Measurements from ENCODE around the gene MGST2. TPM values are rescaled to one million over a fixed set of nuclear protein-coding genes. Genes with fewer than 3 reads are reported as not detected.

The MGST2 gene
- total RNA-seq, 1 experiment from 2014 or later = 81.8 TPM

GRCh38 chr4:139719381-139720101 lies 53.9 kb downstream of the MGST2 start:
- H3K9me2 ChIP-seq (ENCODE audit: insufficient read depth) = no peaks in the 10 kb centered on the region
- H3K4me3 ChIP-seq = no peak overlapping the region
- no peak overlapping the region for H3K4me2 ChIP-seq
- no peaks in the 10 kb centered on the region for H3K27me3 ChIP-seq (ENCODE audit: insufficient read depth, low read depth)
- no peak for TF ChIP-seq CTCF (conservative IDR thresholded peaks at IDR 0.05)
- TF ChIP-seq EZH2 (IDR thresholded peaks at IDR 0.05; ENCODE audit: low read depth) = no peak
- H3K36me3 ChIP-seq (ENCODE audit: low read depth) = no peaks in the 10 kb centered on the region
- DNase-seq = no peak
- H3K4me1 ChIP-seq (replicated peaks; ENCODE audit: insufficient read depth) = no peaks in the 10 kb centered on the region
- intact Hi-C loops (cut with micrococcal nuclease; ENCODE audit: unreplicated experiment) = no loop called here
- no peaks in the 10 kb centered on the region for H4K20me1 ChIP-seq (ENCODE audit: insufficient read depth)
- H2AFZ ChIP-seq = no peak overlapping the region
- no peaks in the 10 kb centered on the region for H3K9me3 ChIP-seq (ENCODE audit: insufficient read depth, low read depth)
- H3K79me2 ChIP-seq (ENCODE audit: low read depth) = no peaks in the 10 kb centered on the region
- H3F3A ChIP-seq (ENCODE audit: insufficient read depth, low read depth) = no peaks in the 10 kb centered on the region
- CTCF ChIA-PET = no interaction called here
- BruUV-seq (replicated peaks) = no TSS peak
- no peak overlapping the region for H3K27ac ChIP-seq
- POLR2A ChIA-PET (ENCODE audit: unreplicated experiment) = interaction anchor here (0.6 kb wide), 1 partner anchor 53 kb away, joined by 6 read pairs; no protein-coding TSS in a partner anchor

DNA sequence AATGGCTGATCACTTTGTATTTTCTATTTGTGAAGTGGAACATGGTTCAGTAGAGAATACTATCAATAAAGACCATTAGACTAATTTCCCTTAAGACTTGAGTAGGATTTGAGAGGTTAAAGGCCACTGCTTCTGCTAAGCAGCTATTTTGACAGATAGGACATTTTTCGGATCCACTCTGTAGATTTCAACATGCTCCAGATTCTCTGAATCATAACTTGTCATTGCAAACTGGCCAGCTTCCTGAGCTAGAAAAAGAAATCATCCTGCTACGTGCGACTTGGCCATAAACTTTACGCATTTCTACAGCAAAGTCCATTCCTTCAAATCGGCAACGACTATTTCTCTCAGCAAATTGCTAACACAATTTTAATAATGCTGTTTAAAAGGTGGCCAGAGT lies 55.2 kb downstream of the MGST2 start:
- H3K36me3 ChIP-seq (ENCODE audit: low read depth) = no peaks in the 10 kb centered on the region
- H3K4me2 ChIP-seq = no peak overlapping the region
- intact Hi-C loops (cut with micrococcal nuclease; ENCODE audit: unreplicated experiment) = no loop called here
- no peaks in the 10 kb centered on the region for H3K79me2 ChIP-seq (ENCODE audit: low read depth)
- TF ChIP-seq CTCF (conservative IDR thresholded peaks at IDR 0.05) (no peak), EZH2 (IDR thresholded peaks at IDR 0.05; ENCODE audit: low read depth) (no peak)
- BruUV-seq (replicated peaks) = no TSS peak
- H3F3A ChIP-seq (ENCODE audit: insufficient read depth, low read depth) = no peaks in the 10 kb centered on the region
- ChIA-PET CTCF (no interaction called here), POLR2A (ENCODE audit: unreplicated experiment) (no interaction called here)
- no peak for DNase-seq
- no peaks in the 10 kb centered on the region for H3K4me1 ChIP-seq (replicated peaks; ENCODE audit: insufficient read depth)
- H3K27ac ChIP-seq = no peak overlapping the region
- H4K20me1 ChIP-seq (ENCODE audit: insufficient read depth) = no peaks in the 10 kb centered on the region
- H3K9me3 ChIP-seq (ENCODE audit: insufficient read depth, low read depth) = no peaks in the 10 kb centered on the region
- H2AFZ ChIP-seq = no peak overlapping the region
- H3K27me3 ChIP-seq (ENCODE audit: insufficient read depth, low read depth) = no peaks in the 10 kb centered on the region
- H3K4me3 ChIP-seq = no peak overlapping the region
- H3K9me2 ChIP-seq (ENCODE audit: insufficient read depth) = no peaks in the 10 kb centered on the region

DNA sequence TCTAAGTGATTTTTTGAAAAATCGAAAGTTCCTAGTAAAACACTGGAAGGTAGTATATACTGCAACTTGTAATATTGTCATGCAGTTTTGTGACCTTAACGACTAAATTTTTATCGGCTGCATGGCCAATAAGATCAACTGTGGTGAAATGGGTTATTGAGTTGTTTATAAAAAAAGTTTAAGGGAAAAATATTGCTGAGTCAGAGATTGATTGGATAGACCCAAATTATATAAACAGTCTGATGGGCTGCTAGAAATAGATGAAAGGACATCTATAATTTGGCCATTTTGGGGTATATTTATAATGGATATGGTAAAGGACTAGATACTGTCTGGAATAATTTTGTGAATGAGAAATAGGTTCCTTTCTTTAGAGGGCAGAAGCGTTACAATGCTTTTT lies 56.2 kb downstream of the MGST2 start:
- no peak overlapping the region for H3K4me3 ChIP-seq
- no peak overlapping the region for H2AFZ ChIP-seq
- ChIA-PET POLR2A (ENCODE audit: unreplicated experiment) (no interaction called here), CTCF (no interaction called here)
- H4K20me1 ChIP-seq (ENCODE audit: insufficient read depth) = no peaks in the 10 kb centered on the region
- no peaks in the 10 kb centered on the region for H3K4me1 ChIP-seq (replicated peaks; ENCODE audit: insufficient read depth)
- H3K79me2 ChIP-seq (ENCODE audit: low read depth) = no peaks in the 10 kb centered on the region
- no peak overlapping the region for H3K4me2 ChIP-seq
- BruUV-seq (replicated peaks) = no TSS peak
- no peak for TF ChIP-seq CTCF (conservative IDR thresholded peaks at IDR 0.05)
- no peak for TF ChIP-seq EZH2 (IDR thresholded peaks at IDR 0.05; ENCODE audit: low read depth)
- no peaks in the 10 kb centered on the region for H3K36me3 ChIP-seq (ENCODE audit: low read depth)
- H3K27ac ChIP-seq = no peak overlapping the region
- intact Hi-C loops (cut with micrococcal nuclease; ENCODE audit: unreplicated experiment) = no loop called here
- no peaks in the 10 kb centered on the region for H3K27me3 ChIP-seq (ENCODE audit: insufficient read depth, low read depth)
- no peaks in the 10 kb centered on the region for H3K9me2 ChIP-seq (ENCODE audit: insufficient read depth)
- H3F3A ChIP-seq (ENCODE audit: insufficient read depth, low read depth) = no peaks in the 10 kb centered on the region
- DNase-seq = no peak
- no peaks in the 10 kb centered on the region for H3K9me3 ChIP-seq (ENCODE audit: insufficient read depth, low read depth)
